ENCODE results near the gene FASTKD1.
"Not testable (repeated sequence)": the region's sequence is repeated elsewhere in the genome, so short reads cannot be mapped to it uniquely, and the experiment has no call there.

The FASTKD1 gene

GRCh38 chr2:169619946-169620345 lies 46.3 kb upstream of the FASTKD1 start:
- no peak overlapping the region for H2AFZ ChIP-seq (ENCODE audit: low read length)
- H3K4me1 ChIP-seq (ENCODE audit: insufficient read depth, low read length, poor library complexity, severe bottlenecking) = no peaks in the 10 kb centered on the region
- peaks cover 41% of the 10 kb centered on the region; the same call in 1 of the 2 replicates for H3K79me2 ChIP-seq (ENCODE audit: insufficient read depth, low read length)
- H3K9ac ChIP-seq (ENCODE audit: low read depth, low read length, poor library complexity, severe bottlenecking) = no peak overlapping the region
- no peak for TF ChIP-seq EZH2phosphoT487 (IDR thresholded peaks at IDR 0.05; ENCODE audit: borderline replicate concordance)
- no peak for TF ChIP-seq CTCF (conservative IDR thresholded peaks at IDR 0.05; ENCODE audit: low read length)
- peaks cover 4% of the 10 kb centered on the region; the same call in 1 of the 2 replicates for H3K9me3 ChIP-seq (ENCODE audit: insufficient read depth, low read depth, low read length)
- H3K4me2 ChIP-seq (ENCODE audit: low read depth, low read length, poor library complexity, severe bottlenecking) = no peak overlapping the region
- H3K36me3 ChIP-seq (ENCODE audit: insufficient read depth, low read length) = peaks cover 74% of the 10 kb centered on the region
- H4K20me1 ChIP-seq (ENCODE audit: insufficient read depth, low read length, poor library complexity, severe bottlenecking) = peaks cover 3% of the 10 kb centered on the region
- H3K27me3 ChIP-seq (ENCODE audit: insufficient read depth, low read length, poor library complexity, severe bottlenecking) = no peaks in the 10 kb centered on the region
- H3K9me2 ChIP-seq (replicated peaks; ENCODE audit: low read depth, low read length) = no peaks in the 10 kb centered on the region
- no peak overlapping the region for H3K4me3 ChIP-seq (ENCODE audit: low read length, poor library complexity, severe bottlenecking)
- H3F3A ChIP-seq (ENCODE audit: low read depth) = no peaks in the 10 kb centered on the region

- not testable (repeated sequence) for H3K9me2 ChIP-seq (replicated peaks; ENCODE audit: low read depth, low read length); H3K4me1 ChIP-seq (ENCODE audit: insufficient read depth, low read length, poor library complexity, severe bottlenecking)
These were observed 42.3 kb upstream of the FASTKD1 start for GRCh38 chr2:169615982-169616381.

GRCh38 chr2:169613876-169614275 lies 40.2 kb upstream of the FASTKD1 start:
- H3K9me2 ChIP-seq (replicated peaks; ENCODE audit: low read depth, low read length) = no peaks in the 10 kb centered on the region
- no peak overlapping the region for H3K4me2 ChIP-seq (ENCODE audit: low read depth, low read length, poor library complexity, severe bottlenecking)
- no peak overlapping the region for H3K4me3 ChIP-seq (ENCODE audit: low read length, poor library complexity, severe bottlenecking)
- TF ChIP-seq EZH2phosphoT487 (IDR thresholded peaks at IDR 0.05; ENCODE audit: borderline replicate concordance) (no peak), CTCF (conservative IDR thresholded peaks at IDR 0.05; ENCODE audit: low read length) (no peak)
- peaks cover 4% of the 10 kb centered on the region; the same call in 1 of the 2 replicates for H3K9me3 ChIP-seq (ENCODE audit: insufficient read depth, low read depth, low read length)
- H3F3A ChIP-seq (ENCODE audit: low read depth) = no peaks in the 10 kb centered on the region
- H3K27me3 ChIP-seq (ENCODE audit: insufficient read depth, low read length, poor library complexity, severe bottlenecking) = no peaks in the 10 kb centered on the region
- no peak overlapping the region for H3K9ac ChIP-seq (ENCODE audit: low read depth, low read length, poor library complexity, severe bottlenecking)
- H2AFZ ChIP-seq (ENCODE audit: low read length) = no peak overlapping the region
- H3K4me1 ChIP-seq (ENCODE audit: insufficient read depth, low read length, poor library complexity, severe bottlenecking) = no peaks in the 10 kb centered on the region
- H4K20me1 ChIP-seq (ENCODE audit: insufficient read depth, low read length, poor library complexity, severe bottlenecking) = peaks cover 3% of the 10 kb centered on the region
- peaks cover 86% of the 10 kb centered on the region for H3K36me3 ChIP-seq (ENCODE audit: insufficient read depth, low read length)
- peaks cover 23% of the 10 kb centered on the region; the same call in 1 of the 2 replicates for H3K79me2 ChIP-seq (ENCODE audit: insufficient read depth, low read length)

More at GRCh38 chr2:169615982-169616381, 42.3 kb upstream of the FASTKD1 start:
- not testable (repeated sequence) for H3K9me3 ChIP-seq (ENCODE audit: insufficient read depth, low read depth, low read length); H3K4me3 ChIP-seq (ENCODE audit: low read length, poor library complexity, severe bottlenecking); H3K27me3 ChIP-seq (ENCODE audit: insufficient read depth, low read length, poor library complexity, severe bottlenecking); H3F3A ChIP-seq (ENCODE audit: low read depth); H3K4me2 ChIP-seq (ENCODE audit: low read depth, low read length, poor library complexity, severe bottlenecking); H3K9ac ChIP-seq (ENCODE audit: low read depth, low read length, poor library complexity, severe bottlenecking); H4K20me1 ChIP-seq (ENCODE audit: insufficient read depth, low read length, poor library complexity, severe bottlenecking); H2AFZ ChIP-seq (ENCODE audit: low read length)
- H3K79me2 ChIP-seq (ENCODE audit: insufficient read depth, low read length) = peaks cover 42% of the 10 kb centered on the region; the same call in 1 of the 2 replicates
- H3K36me3 ChIP-seq (ENCODE audit: insufficient read depth, low read length) = peaks cover 83% of the 10 kb centered on the region

- H3K9me2 ChIP-seq (replicated peaks; ENCODE audit: low read depth, low read length) = no peaks in the 10 kb centered on the region
- H3F3A ChIP-seq (ENCODE audit: low read depth) = no peaks in the 10 kb centered on the region
- no peak overlapping the region for H3K9ac ChIP-seq (ENCODE audit: low read depth, low read length, poor library complexity, severe bottlenecking)
- TF ChIP-seq CTCF (conservative IDR thresholded peaks at IDR 0.05; ENCODE audit: low read length) (no peak), EZH2phosphoT487 (IDR thresholded peaks at IDR 0.05; ENCODE audit: borderline replicate concordance) (no peak)
- no peaks in the 10 kb centered on the region for H3K4me1 ChIP-seq (ENCODE audit: insufficient read depth, low read length, poor library complexity, severe bottlenecking)
- H3K4me3 ChIP-seq (ENCODE audit: low read length, poor library complexity, severe bottlenecking) = no peak overlapping the region
- no peaks in the 10 kb centered on the region for H3K27me3 ChIP-seq (ENCODE audit: insufficient read depth, low read length, poor library complexity, severe bottlenecking)
- H2AFZ ChIP-seq (ENCODE audit: low read length) = no peak overlapping the region
- H3K4me2 ChIP-seq (ENCODE audit: low read depth, low read length, poor library complexity, severe bottlenecking) = no peak overlapping the region
- H3K79me2 ChIP-seq (ENCODE audit: insufficient read depth, low read length) = peaks cover 14% of the 10 kb centered on the region; the same call in 1 of the 2 replicates
- no peaks in the 10 kb centered on the region for H3K9me3 ChIP-seq (ENCODE audit: insufficient read depth, low read depth, low read length)
- H3K36me3 ChIP-seq (ENCODE audit: insufficient read depth, low read length) = peaks cover 97% of the 10 kb centered on the region
- H4K20me1 ChIP-seq (ENCODE audit: insufficient read depth, low read length, poor library complexity, severe bottlenecking) = peaks cover 2% of the 10 kb centered on the region
These were observed 35.6 kb upstream of the FASTKD1 start for GRCh38 chr2:169609264-169609663.
